ENCODE measurements around the gene MUC5B. TPM values are rescaled to one million over a fixed set of nuclear protein-coding genes. Genes with fewer than 3 reads are reported as not detected.

Gene MUC5B
- total and polyA plus RNA-seq, 4 donors = 0.17 to 0.95 (median 0.50) TPM; not detected in 1

- Histone ChIP-seq H3K9ac (ENCODE audit: low read depth in 1 of 2, low read length in 2 of 2) (no peak overlapping the region), H3K9me3 (ENCODE audit: control insufficient read depth in 4 of 4, low read length in 3 of 4) (no peaks in the 10 kb centered on the region), H3K27me3 (ENCODE audit: control insufficient read depth in 4 of 4, insufficient read depth in 4 of 4, low read length in 3 of 4) (no peaks in the 10 kb centered on the region), H3K4me1 (ENCODE audit: control insufficient read depth in 4 of 4, insufficient read depth in 4 of 4, low read length in 3 of 4) (no peaks in the 10 kb centered on the region), H3K4me3 (ENCODE audit: low read depth in 1 of 3, low read length in 3 of 3) (no peak overlapping the region), H3K27ac (ENCODE audit: low read depth in 1 of 2, low read length in 2 of 2) (no peak overlapping the region), H3K36me3 (ENCODE audit: control insufficient read depth in 4 of 4, insufficient read depth in 3 of 4, low read depth in 1 of 4, low read length in 3 of 4) (peaks cover 5 to 30% (median 12%) of the 10 kb centered on the region in 4 donors)
- 95% methylated on average over 30 of the region's 30 CpGs for WGBS
- TF ChIP-seq HNF4G (IDR thresholded peaks at IDR 0.05) (no peak), GABPA (IDR thresholded peaks at IDR 0.05 in 1 of 2, conservative IDR thresholded peaks at IDR 0.05 in 1 of 2) (no peak), ZBTB33 (IDR thresholded peaks at IDR 0.05) (no peak), EGR1 (IDR thresholded peaks at IDR 0.05; ENCODE audit: low read depth in 2 of 2) (no peak), FOXA1 (IDR thresholded peaks at IDR 0.05) (no peak), YY1 (IDR thresholded peaks at IDR 0.05) (no peak), RAD21 (IDR thresholded peaks at IDR 0.05) (no peak), NR2F2 (IDR thresholded peaks at IDR 0.05) (no peak), FOXA2 (IDR thresholded peaks at IDR 0.05) (no peak)
- TF ChIP-seq, protein P1, sequence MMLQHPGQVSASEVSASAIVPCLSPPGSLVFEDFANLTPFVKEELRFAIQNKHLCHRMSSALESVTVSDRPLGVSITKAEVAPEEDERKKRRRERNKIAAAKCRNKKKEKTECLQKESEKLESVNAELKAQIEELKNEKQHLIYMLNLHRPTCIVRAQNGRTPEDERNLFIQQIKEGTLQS (IDR thresholded peaks at IDR 0.05) = no peak
- TF ChIP-seq, protein P2, sequence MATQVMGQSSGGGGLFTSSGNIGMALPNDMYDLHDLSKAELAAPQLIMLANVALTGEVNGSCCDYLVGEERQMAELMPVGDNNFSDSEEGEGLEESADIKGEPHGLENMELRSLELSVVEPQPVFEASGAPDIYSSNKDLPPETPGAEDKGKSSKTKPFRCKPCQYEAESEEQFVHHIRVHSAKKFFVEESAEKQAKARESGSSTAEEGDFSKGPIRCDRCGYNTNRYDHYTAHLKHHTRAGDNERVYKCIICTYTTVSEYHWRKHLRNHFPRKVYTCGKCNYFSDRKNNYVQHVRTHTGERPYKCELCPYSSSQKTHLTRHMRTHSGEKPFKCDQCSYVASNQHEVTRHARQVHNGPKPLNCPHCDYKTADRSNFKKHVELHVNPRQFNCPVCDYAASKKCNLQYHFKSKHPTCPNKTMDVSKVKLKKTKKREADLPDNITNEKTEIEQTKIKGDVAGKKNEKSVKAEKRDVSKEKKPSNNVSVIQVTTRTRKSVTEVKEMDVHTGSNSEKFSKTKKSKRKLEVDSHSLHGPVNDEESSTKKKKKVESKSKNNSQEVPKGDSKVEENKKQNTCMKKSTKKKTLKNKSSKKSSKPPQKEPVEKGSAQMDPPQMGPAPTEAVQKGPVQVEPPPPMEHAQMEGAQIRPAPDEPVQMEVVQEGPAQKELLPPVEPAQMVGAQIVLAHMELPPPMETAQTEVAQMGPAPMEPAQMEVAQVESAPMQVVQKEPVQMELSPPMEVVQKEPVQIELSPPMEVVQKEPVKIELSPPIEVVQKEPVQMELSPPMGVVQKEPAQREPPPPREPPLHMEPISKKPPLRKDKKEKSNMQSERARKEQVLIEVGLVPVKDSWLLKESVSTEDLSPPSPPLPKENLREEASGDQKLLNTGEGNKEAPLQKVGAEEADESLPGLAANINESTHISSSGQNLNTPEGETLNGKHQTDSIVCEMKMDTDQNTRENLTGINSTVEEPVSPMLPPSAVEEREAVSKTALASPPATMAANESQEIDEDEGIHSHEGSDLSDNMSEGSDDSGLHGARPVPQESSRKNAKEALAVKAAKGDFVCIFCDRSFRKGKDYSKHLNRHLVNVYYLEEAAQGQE (IDR thresholded peaks at IDR 0.05) = no peak
- DNase-seq (ENCODE audit: low spot score) = no peak
Observed at GRCh38 chr11:1272531-1272930, 49.7 kb downstream of the MUC5B start.

GRCh38 chr11:1274501-1274900, 51.6 kb downstream of the MUC5B start:
- H3K9ac ChIP-seq (ENCODE audit: low read depth in 1 of 2, low read length in 2 of 2) = no peak overlapping the region
- H3K27ac ChIP-seq (ENCODE audit: low read depth in 1 of 2, low read length in 2 of 2) = no peak overlapping the region
- 93% methylated on average over 14 of the region's 14 CpGs for WGBS
- TF ChIP-seq RAD21 (IDR thresholded peaks at IDR 0.05) = no peak
- H3K4me3 ChIP-seq (ENCODE audit: low read depth in 1 of 3, low read length in 3 of 3) = no peak overlapping the region
- peaks cover 11 to 47% (median 14%) of the 10 kb centered on the region in 4 donors for H3K36me3 ChIP-seq (ENCODE audit: control insufficient read depth in 4 of 4, insufficient read depth in 3 of 4, low read depth in 1 of 4, low read length in 3 of 4)
- no peak for DNase-seq (ENCODE audit: low spot score)
- no peaks in the 10 kb centered on the region for H3K27me3 ChIP-seq (ENCODE audit: control insufficient read depth in 4 of 4, insufficient read depth in 4 of 4, low read length in 3 of 4)
- H3K4me1 ChIP-seq (ENCODE audit: control insufficient read depth in 4 of 4, insufficient read depth in 4 of 4, low read length in 3 of 4) = no peaks in the 10 kb centered on the region
- H3K9me3 ChIP-seq (ENCODE audit: control insufficient read depth in 4 of 4, low read length in 3 of 4) = no peaks in the 10 kb centered on the region

- H3K9ac ChIP-seq (ENCODE audit: low read depth in 1 of 2, low read length in 2 of 2) = no peak overlapping the region
- no peaks in the 10 kb centered on the region for H3K9me3 ChIP-seq (ENCODE audit: control insufficient read depth in 4 of 4, low read length in 3 of 4)
- DNase-seq (ENCODE audit: low spot score) = no peak
- H3K36me3 ChIP-seq (ENCODE audit: control insufficient read depth in 4 of 4, insufficient read depth in 3 of 4, low read depth in 1 of 4, low read length in 3 of 4) = peaks cover 15 to 52% (median 18%) of the 10 kb centered on the region in 4 donors
- H3K27me3 ChIP-seq (ENCODE audit: control insufficient read depth in 4 of 4, insufficient read depth in 4 of 4, low read length in 3 of 4) = no peaks in the 10 kb centered on the region
- no peak overlapping the region for H3K4me3 ChIP-seq (ENCODE audit: low read depth in 1 of 3, low read length in 3 of 3)
- H3K4me1 ChIP-seq (ENCODE audit: control insufficient read depth in 4 of 4, insufficient read depth in 4 of 4, low read length in 3 of 4) = no peaks in the 10 kb centered on the region
- 95% methylated on average over 18 of the region's 18 CpGs for WGBS
- H3K27ac ChIP-seq (ENCODE audit: low read depth in 1 of 2, low read length in 2 of 2) = no peak overlapping the region
- TF ChIP-seq JUND (IDR thresholded peaks at IDR 0.05) = no peak
- no peak for TF ChIP-seq CTCF (IDR thresholded peaks at IDR 0.05; ENCODE audit: low read depth, low read length, missing input control)
- TF ChIP-seq RAD21 (IDR thresholded peaks at IDR 0.05) = no peak
- no peak for TF ChIP-seq HNF4G (IDR thresholded peaks at IDR 0.05)
- no peak for TF ChIP-seq ZBTB33 (IDR thresholded peaks at IDR 0.05)
- TF ChIP-seq YY1 (IDR thresholded peaks at IDR 0.05) = no peak
- TF ChIP-seq HNF4A (conservative IDR thresholded peaks at IDR 0.05) = no peak
- TF ChIP-seq, protein P1 (IDR thresholded peaks at IDR 0.05) = no peak
- TF ChIP-seq EGR1 (IDR thresholded peaks at IDR 0.05; ENCODE audit: low read depth in 2 of 2) = no peak
- no peak for TF ChIP-seq FOXA2 (IDR thresholded peaks at IDR 0.05)
- TF ChIP-seq TAF1 (conservative IDR thresholded peaks at IDR 0.05) = no peak
- TF ChIP-seq FOXA1 (IDR thresholded peaks at IDR 0.05) = no peak
- no peak for TF ChIP-seq GABPA (IDR thresholded peaks at IDR 0.05 in 1 of 2, conservative IDR thresholded peaks at IDR 0.05 in 1 of 2)
Observed at GRCh38 chr11:1275021-1275420, 52.2 kb downstream of the MUC5B start.

Data from liver (tissue), 9 donors.